Amniotic stem cell (primary cell): ENCODE data around the gene XBP1.
"Not testable (repeated sequence)": the region's sequence is repeated elsewhere in the genome, so short reads cannot be mapped to it uniquely, and the experiment has no call there.

Experiments used
- DNase-seq: peaks from one replicate; lab custom pipeline; 2025; lab: John Stamatoyannopoulos, UW

XBP1 gene

GRCh38 chr22:28791841-28792490 is 8.4 kb downstream of the XBP1 start:
- DNase-seq, result no peak

GRCh38 chr22:28791124-28791523 is 9.2 kb downstream of the XBP1 start:
- DNase-seq, result no peak

GRCh38 chr22:28788601-28789000 is 11.8 kb downstream of the XBP1 start:
- DNase-seq, result no peak

- DNase-seq, result no peak
Observed at GRCh38 chr22:28783786-28784671, 16.3 kb downstream of the XBP1 start.

GRCh38 chr22:28780296-28780695 is 20.1 kb downstream of the XBP1 start:
- no peak for DNase-seq

- no peak for DNase-seq
Observed at GRCh38 chr22:28779833-28780232, 20.5 kb downstream of the XBP1 start.

- DNase-seq, result no peak
Observed at GRCh38 chr22:28774378-28774777, 26.0 kb downstream of the XBP1 start.

- peak; percentile 22 for DNase-seq
Observed at GRCh38 chr22:28773461-28773867, 26.9 kb downstream of the XBP1 start.

- DNase-seq, result peak; percentile 93
Observed at GRCh38 chr22:28772633-28773460, 27.5 kb downstream of the XBP1 start, which contains the start of gene CCDC117. Gene CCDC117, plus strand, starts transcription at chr22:28772695. Its CDS starts 155 bp downstream, at chr22:28772850.

- DNase-seq, result no peak
Observed at GRCh38 chr22:28771195-28771791, 29.1 kb downstream of the XBP1 start.

- no peak for DNase-seq
Observed at GRCh38 chr22:28769394-28770085, 30.8 kb downstream of the XBP1 start.

GRCh38 chr22:28768701-28769393 is 31.5 kb downstream of the XBP1 start:
- no peak for DNase-seq

GRCh38 chr22:28766628-28767027 is 33.7 kb downstream of the XBP1 start:
- no peak for DNase-seq

GRCh38 chr22:28762000-28762399 is 38.4 kb downstream of the XBP1 start:
- not testable (repeated sequence) for DNase-seq

- DNase-seq, result no peak
Observed at GRCh38 chr22:28761449-28761755, 39.0 kb downstream of the XBP1 start.

- DNase-seq, result no peak
Observed at GRCh38 chr22:28759861-28760560, 40.4 kb downstream of the XBP1 start.

GRCh38 chr22:28754512-28754911 is 45.9 kb downstream of the XBP1 start:
- not testable (repeated sequence) for DNase-seq

- peak; percentile 60 for DNase-seq
Observed at GRCh38 chr22:28750471-28750881, 49.9 kb downstream of the XBP1 start.
